A673 (cell line): ENCODE measurements around the gene ABCB4. TPM values are rescaled to one million over a fixed set of nuclear protein-coding genes. Genes with fewer than 3 reads are reported as not detected.

Experiments used
- BruUV-seq: library from RNA; stranded (reverse); fragments of 400-500 nt; replicated peaks from 2 replicates; lab custom pipeline; 2021; lab: Mats Ljungman, UMichigan
- CTCF ChIA-PET: fragments of 300-600 bp; sonication (Branson Sonifier 250); formaldehyde crosslinking; loops from one replicate; lab custom pipeline; 2022; ENCODE audit warnings: antibody characterized with exemption; lab: Charles Lee
- POLR2A ChIA-PET: fragments of 300-600 bp; sonication (Branson Sonifier 250); formaldehyde crosslinking; loops from one replicate; lab custom pipeline; 2022; ENCODE audit warnings: antibody characterized with exemption; ENCODE audit not compliant: low non-redundant PET; lab: Charles Lee
- DNase-seq: peaks from one replicate; pipeline ENCODE4 v3.0.0-alpha.2; 2015; ENCODE audit warnings: low spot score
- H3K27ac ChIP-seq: fragments of 200-600 bp; sonication (generic); 2 replicates; pipeline ENCODE4 v1.5.1; 2016; ENCODE audit warnings: mixed run types, low read depth, mild to moderate bottlenecking, mixed read lengths, antibody characterized with exemption, low read length; ENCODE audit not compliant: poor library complexity, severe bottlenecking
- H3K27me3 ChIP-seq: fragments of 200-600 bp; sonication (generic); replicated peaks from 2 replicates; pipeline ENCODE4 v1.6.1; 2017; ENCODE audit warnings: mixed run types, low read depth, mild to moderate bottlenecking, mixed read lengths, antibody characterized with exemption, low read length; ENCODE audit not compliant: insufficient read depth, poor library complexity
- H3K36me3 ChIP-seq: fragments of 200-600 bp; sonication (generic); 2 replicates; pipeline ENCODE4 v1.6.1; 2016; ENCODE audit warnings: mixed run types, mild to moderate bottlenecking, mixed read lengths, antibody characterized with exemption, low read length; ENCODE audit not compliant: insufficient read depth, poor library complexity, severe bottlenecking
- H3K4me1 ChIP-seq: fragments of 200-600 bp; sonication (generic); 2 replicates; pipeline ENCODE4 v1.6.1; 2017; ENCODE audit warnings: mixed run types, mild to moderate bottlenecking, mixed read lengths, antibody characterized with exemption, low read length; ENCODE audit not compliant: insufficient read depth, poor library complexity, severe bottlenecking
- H3K4me3 ChIP-seq: fragments of 200-600 bp; sonication (generic); 2 replicates; pipeline ENCODE4 v1.5.1; 2016; ENCODE audit warnings: low read depth, mixed run types, mild to moderate bottlenecking, mixed read lengths, low read length; ENCODE audit not compliant: poor library complexity, severe bottlenecking
- H3K9me3 ChIP-seq: fragments of 200-600 bp; sonication (generic); 2 replicates; pipeline ENCODE4 v1.6.1; 2016; ENCODE audit warnings: mixed run types, low read depth, mild to moderate bottlenecking, mixed read lengths, antibody characterized with exemption, low read length; ENCODE audit not compliant: poor library complexity, severe bottlenecking
- EZH2 ChIP-seq: fragments of 200-600 bp; sonication (generic); IDR thresholded peaks from 2 replicates; pipeline ENCODE4 v1.6.1; 2017; ENCODE audit warnings: borderline replicate concordance, low read depth, mild to moderate bottlenecking, mixed read lengths, antibody characterized with exemption, low read length; ENCODE audit not compliant: poor library complexity, severe bottlenecking
- intact Hi-C: fragments of 100-400 bp; cut with micrococcal nuclease; formaldehyde crosslinking; loops from one replicate; pipeline ENCODE4 v1.10.0; 2022; ENCODE audit not compliant: unreplicated experiment
- total RNA-seq: library from RNA; stranded (reverse); gene quantifications from 2 replicates; pipeline ENCODE4 v1.2.3, GENCODE V29; 2021
- TF ChIP-seq, protein P1 (sequence below): fragments of 300-800, 200-600 bp; sonication (generic); conservative IDR thresholded peaks from 2 replicates; pipeline ENCODE4 v1.5.1; 2017; ENCODE audit warnings: low read depth, mild to moderate bottlenecking, antibody characterized with exemption, low read length, moderate library complexity, mixed read lengths

ABCB4 gene
- total RNA-seq, 1 experiment from 2014 or later = 0.15 TPM

GRCh38 chr7:87456247-87456646, 19.2 kb downstream of the ABCB4 start:
- POLR2A ChIA-PET = no interaction called here
- Histone ChIP-seq H3K27ac (no peak overlapping the region), H3K27me3 (peaks cover 19% of the 10 kb centered on the region), H3K4me1 (no peaks in the 10 kb centered on the region), H3K9me3 (no peaks in the 10 kb centered on the region), H3K4me3 (no peak overlapping the region), H3K36me3 (no peaks in the 10 kb centered on the region)
- no TSS peak for BruUV-seq
- intact Hi-C loops = no loop called here
- TF ChIP-seq EZH2 = no peak
- TF ChIP-seq, protein P1, sequence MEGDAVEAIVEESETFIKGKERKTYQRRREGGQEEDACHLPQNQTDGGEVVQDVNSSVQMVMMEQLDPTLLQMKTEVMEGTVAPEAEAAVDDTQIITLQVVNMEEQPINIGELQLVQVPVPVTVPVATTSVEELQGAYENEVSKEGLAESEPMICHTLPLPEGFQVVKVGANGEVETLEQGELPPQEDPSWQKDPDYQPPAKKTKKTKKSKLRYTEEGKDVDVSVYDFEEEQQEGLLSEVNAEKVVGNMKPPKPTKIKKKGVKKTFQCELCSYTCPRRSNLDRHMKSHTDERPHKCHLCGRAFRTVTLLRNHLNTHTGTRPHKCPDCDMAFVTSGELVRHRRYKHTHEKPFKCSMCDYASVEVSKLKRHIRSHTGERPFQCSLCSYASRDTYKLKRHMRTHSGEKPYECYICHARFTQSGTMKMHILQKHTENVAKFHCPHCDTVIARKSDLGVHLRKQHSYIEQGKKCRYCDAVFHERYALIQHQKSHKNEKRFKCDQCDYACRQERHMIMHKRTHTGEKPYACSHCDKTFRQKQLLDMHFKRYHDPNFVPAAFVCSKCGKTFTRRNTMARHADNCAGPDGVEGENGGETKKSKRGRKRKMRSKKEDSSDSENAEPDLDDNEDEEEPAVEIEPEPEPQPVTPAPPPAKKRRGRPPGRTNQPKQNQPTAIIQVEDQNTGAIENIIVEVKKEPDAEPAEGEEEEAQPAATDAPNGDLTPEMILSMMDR = no peak
- CTCF ChIA-PET = no interaction called here
- DNase-seq = no peak

- no TSS peak for BruUV-seq
- DNase-seq = no peak
- TF ChIP-seq, protein P1 = no peak
- TF ChIP-seq EZH2 = no peak
- no peaks in the 10 kb centered on the region for H3K9me3 ChIP-seq
- intact Hi-C loops = no loop called here
- H3K27me3 ChIP-seq = peaks cover 19% of the 10 kb centered on the region
- H3K36me3 ChIP-seq = no peaks in the 10 kb centered on the region
- no peak overlapping the region for H3K27ac ChIP-seq
- POLR2A ChIA-PET = no interaction called here
- CTCF ChIA-PET = no interaction called here
- no peak overlapping the region for H3K4me3 ChIP-seq
- no peaks in the 10 kb centered on the region for H3K4me1 ChIP-seq
Observed at GRCh38 chr7:87452279-87452678, 23.2 kb downstream of the ABCB4 start.

GRCh38 chr7:87451187-87451586, 24.3 kb downstream of the ABCB4 start:
- TF ChIP-seq, protein P1 = no peak
- TF ChIP-seq EZH2 = no peak
- ChIA-PET POLR2A (no interaction called here), CTCF (no interaction called here)
- Histone ChIP-seq H3K9me3 (no peaks in the 10 kb centered on the region), H3K27ac (no peak overlapping the region), H3K27me3 (peaks cover 16% of the 10 kb centered on the region), H3K4me3 (no peak overlapping the region), H3K4me1 (no peaks in the 10 kb centered on the region), H3K36me3 (no peaks in the 10 kb centered on the region)
- no TSS peak for BruUV-seq
- intact Hi-C loops = no loop called here
- no peak for DNase-seq
